GM18861 (cell line): ENCODE results near the gene USP49.
A peak's percentile ranks its signal among the peaks of the same experiment; 100 is the strongest.
"Not testable (repeated sequence)": the region's sequence is repeated elsewhere in the genome, so short reads cannot be mapped to it uniquely, and the experiment has no call there.

Experiments used
- ATAC-seq: cut with Tn5 transposase; IDR thresholded peaks from one replicate; pipeline ENCODE4 v1.9.1; 2021; ENCODE audit not compliant: unreplicated experiment

USP49 gene

GRCh38 chr6:41895300-41896233 lies at the start of gene USP49:
USP49 (minus strand) TSS chr6:41895375; CDS start chr6:41806983, 88,392 bp downstream.
- ATAC-seq: peak; percentile 64

DNA sequence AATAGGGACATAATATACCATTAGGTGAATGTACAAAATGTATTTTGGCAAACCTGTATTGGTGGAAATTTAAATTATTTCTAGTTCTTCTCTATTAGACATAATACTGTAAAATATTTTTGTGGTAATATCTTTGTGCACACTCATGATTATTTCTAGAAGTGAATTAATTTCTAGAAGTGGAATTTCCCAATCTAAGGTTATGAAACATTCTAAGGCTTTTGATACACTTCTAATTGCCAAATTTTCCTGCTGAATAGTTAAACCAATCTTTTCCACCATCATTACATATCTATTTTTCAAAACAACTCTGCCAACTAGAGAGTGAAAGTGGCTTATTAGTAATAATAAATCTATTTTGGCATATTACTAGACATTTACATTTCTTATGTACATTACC lies 48.3 kb upstream of the USP49 start:
- no peak for ATAC-seq

DNA sequence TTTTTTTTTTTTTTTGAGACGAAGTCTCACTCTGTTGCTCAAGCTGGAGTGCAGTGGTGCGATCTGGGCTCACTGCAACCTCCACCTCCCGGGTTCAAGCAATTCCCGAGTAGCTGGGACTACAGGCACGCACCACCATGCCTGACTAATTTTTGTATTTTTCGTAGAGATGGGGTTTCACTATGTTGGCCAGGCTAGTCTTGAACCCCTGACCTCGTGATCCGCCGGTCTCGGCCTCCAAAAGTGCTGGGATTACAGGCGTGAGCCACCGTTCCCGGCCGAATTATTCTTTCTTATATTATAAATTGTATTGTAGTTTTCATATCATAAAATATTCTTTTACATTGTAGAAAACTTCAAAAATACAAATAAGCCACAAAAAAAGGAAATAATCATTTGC lies 47.7 kb upstream of the USP49 start:
- ATAC-seq: not testable (repeated sequence)

- no peak for ATAC-seq
Measured at GRCh38 chr6:41942067-41942851, 47.1 kb upstream of the USP49 start.

DNA sequence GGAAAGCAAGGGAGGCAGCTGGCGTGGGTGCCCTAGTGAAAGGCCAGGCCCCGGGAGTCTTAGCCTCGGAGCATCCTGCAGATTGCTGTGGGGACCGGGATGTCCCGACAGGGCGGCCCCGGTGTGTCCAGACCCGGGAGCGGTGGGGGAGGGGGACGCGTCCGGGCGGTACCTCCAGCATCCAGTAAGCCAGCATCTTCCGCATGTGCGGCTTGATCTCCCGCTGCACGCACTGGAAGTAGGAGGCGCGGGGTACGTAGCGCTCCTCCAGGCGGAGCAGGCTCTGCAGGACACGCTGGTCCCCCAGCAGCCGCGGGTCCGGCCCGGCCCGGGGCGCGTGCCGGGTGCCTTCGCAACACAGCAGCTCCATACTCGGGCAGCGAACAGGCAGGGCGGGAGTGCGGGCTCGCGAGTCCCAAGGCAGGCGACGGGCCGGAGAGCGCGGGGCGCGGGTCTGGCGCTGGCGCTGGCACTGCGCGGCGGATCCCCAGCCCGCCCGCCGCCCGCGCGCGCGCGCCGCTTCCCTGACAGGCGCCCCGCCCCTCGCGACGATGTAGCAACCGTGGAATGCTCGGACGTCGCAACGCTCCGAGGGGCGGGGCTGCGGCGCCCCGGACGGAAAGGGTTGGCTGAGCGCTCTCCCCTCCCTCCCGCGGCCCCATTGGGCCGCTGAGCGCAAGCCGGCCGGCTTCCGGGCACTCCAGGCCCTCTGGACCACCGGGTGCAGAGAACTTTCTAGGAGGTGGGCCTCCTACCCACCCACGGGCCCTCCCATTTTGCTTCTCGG lies 46.3 kb upstream of the USP49 start, which contains the start of gene CCND3:
TSS of gene CCND3 (minus strand) at position 529 of the 787 bp plus-strand sequence. CDS start at position 370, 159 bp downstream.
- ATAC-seq: peak; percentile 75

DNA sequence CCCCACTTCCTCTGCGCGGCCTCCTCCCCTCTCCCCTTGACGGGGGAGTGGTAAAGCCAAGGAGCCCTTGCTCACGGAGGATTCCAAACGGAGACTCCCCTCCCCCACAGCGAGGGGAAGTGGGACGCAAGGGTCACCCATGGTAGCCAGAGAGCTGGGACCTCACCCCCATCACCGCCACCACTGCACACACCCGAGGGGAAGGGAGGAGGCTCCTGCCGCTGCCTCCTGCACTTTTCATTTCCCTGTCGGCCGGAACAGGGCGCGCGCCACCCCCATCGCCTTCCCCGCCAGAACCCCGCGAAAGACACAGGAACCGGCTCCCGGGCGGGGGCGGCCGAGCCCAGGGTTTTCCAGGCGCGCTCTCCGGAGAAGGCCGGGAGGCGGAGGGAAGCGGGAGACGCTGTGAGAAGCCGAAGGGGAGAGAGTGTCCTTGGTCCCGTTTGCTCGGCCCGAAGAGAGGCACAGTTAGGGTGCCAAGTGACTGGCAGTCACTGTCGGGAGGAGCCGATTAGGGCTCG lies 45.6 kb upstream of the USP49 start:
- ATAC-seq: no peak

DNA sequence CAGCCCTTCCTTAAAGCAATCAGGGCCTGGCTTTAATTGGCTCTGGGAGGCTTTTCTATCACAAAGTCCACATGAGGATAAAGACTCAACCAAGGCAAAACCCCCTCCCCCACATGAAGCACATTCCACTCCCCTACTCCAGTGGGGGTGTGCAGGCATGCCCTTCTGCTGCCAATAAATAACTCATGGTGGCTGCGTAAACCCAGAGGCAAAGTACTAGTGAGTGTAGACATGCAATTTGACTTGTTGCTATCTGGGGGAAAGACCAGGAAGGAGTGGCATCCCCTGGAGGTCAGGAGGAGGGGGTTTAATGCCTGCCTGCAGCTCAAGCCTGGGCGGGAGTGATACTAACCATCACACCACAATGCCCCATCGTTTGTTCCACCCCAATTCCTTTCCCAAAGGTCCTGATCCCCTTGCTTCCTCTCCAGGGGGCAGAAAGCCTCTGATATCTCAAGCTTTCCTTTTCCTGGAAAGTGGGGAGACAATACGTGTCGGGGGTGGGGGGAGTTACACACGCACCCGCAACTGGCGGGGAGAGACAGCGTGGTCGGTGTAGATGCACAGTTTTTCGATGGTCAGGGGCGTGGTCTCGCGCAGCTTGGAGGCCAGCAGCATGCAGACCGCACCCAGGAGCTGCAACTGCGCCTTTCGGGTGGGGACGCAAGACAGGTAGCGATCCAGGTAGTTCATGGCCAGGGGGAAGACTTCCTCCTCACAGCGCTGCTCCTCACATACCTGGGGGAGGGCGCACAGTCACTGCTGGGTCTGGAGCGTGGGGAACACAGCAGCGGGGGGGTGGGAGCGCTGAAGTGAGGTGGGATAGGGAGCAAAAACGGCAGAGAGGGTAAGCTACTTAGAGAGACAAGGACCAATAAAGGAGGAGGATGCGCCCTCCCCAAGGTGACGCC lies 44.9 kb upstream of the USP49 start:
- no peak for ATAC-seq

DNA sequence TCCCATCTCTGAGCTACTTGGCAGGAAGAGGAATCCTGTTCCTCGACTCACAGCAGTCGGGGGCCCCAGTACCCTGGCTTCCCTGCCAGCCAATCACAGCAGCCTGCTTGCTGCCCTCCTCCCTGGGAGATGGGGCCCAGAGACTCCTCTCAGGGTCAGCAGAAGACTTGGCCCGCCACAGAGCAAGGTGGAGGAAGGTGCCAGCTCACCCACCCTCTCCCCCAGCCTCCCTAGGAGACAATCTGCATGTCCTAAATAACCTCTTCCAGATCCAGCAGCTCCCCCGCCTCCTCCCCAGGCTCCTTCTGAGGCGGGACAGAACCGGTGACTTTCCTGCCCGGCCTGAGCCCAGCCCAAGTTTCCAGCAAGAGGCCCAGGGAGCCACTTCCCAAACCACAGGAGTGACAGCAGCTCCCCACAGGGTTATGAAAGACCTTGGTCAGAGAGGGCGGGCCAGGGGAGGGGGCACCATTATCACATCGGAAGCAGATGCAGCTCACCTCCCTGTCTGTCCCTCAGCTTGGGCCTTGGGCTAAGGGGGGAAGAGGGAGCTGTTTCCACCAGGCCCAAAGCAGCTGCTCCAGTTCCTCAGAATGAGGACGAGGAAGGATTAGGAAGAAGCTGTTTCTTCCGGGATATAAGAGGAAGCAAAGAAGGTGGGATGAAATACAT lies 44.1 kb upstream of the USP49 start:
- ATAC-seq: no peak

DNA sequence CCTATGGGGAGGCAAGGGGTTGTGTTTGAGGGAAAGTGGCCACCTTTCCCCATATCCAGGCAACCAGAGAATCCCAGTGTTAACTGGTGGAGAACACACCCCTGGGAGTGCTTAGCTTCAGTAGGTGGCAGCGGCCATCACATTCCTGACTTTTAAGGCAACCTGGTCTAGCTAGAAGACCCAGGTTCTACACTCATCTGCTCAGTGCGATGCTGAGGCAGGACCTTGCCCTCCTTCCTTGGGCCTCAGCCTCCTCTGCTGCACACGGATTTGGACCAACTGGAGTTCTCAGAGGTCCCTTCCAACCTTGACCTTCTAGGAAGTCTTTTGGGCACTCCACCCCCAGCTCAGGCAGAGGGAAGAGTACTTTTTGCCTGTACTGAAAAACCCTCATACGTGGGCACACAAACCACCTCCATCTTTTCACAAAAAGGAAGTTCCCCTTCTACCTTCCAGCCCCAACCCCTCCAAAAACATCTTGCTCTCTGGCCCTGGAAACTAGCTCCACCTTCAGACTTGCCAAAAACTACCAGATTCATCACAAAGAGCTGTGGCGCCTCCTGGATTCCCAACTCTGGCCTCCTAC lies 43.5 kb upstream of the USP49 start:
- no peak for ATAC-seq

- no peak for ATAC-seq
Measured at GRCh38 chr6:41937861-41938574, 42.8 kb upstream of the USP49 start.

DNA sequence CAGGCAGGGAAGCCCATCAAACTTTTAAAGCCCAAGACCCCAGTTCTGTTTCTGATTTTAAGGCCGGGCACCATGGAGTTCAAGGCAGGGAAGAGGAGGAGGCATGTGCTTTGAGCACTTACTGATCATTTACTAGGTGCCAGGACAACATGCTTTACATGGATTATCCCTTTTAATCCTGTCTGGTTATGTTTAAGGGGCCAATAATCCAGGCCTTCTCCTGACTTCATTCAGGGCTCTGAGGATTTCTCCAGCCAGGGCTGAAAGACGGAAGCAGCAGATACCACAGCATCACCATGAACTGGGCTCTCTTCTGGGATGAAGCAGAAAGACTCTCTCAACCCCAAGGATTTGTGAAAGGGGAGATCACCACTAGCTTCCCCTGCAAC lies 42.3 kb upstream of the USP49 start:
- ATAC-seq: no peak

GRCh38 chr6:41936073-41936837 lies 41.1 kb upstream of the USP49 start:
- ATAC-seq: no peak

DNA sequence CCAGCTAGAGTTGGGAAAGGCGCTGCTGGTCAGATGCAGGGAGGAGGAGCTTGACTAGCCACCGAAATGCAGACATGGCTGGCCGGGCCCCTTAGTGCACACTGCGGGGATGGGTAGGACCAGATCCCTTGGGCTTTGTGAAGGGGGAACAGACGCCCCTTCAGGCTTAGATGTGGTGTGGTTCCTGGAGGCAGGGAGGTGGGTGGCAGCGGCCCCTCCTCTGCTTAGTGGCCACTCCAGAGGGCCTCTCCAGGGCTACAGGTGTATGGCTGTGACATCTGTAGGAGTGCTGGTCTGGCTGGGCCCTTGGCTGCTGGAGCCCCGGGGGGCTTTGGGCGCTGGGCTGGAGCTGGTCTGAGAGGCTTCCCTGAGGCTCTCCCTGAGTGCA lies 40.5 kb upstream of the USP49 start:
- ATAC-seq: no peak

DNA sequence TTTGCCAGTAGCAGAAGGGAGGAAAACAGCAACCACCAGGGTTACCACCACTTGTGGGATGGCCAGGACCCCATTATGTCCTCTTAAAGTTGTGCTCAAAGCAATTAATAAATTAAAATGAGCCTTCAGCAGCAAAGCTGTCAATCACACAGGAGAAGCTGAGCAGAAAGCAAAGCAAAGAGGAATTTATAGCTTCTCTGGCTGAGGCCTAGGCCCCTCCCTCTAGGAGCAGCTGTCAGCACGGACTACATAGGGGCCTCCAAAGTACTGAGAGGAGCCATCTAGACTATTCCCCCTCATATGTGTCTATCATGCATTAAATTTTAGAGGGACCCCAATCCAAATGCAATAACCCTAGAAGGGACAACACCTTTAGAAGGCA lies 40.0 kb upstream of the USP49 start:
- no peak for ATAC-seq

- no peak for ATAC-seq
Measured at GRCh38 chr6:41934278-41935192, 39.4 kb upstream of the USP49 start.

GRCh38 chr6:41932378-41932777 lies 37.2 kb upstream of the USP49 start:
- ATAC-seq: no peak

GRCh38 chr6:41931792-41932191 lies 36.6 kb upstream of the USP49 start:
- ATAC-seq: no peak
